Measurements from ENCODE around the gene TEX261.

TEX261 gene

GRCh38 chr2:70936165-70936978 lies 58.3 kb downstream of the TEX261 start:
- Histone ChIP-seq H3K36me3 (ENCODE audit: control insufficient read depth, insufficient read depth, low read length) (no peaks in the 10 kb centered on the region), H3K4me3 (ENCODE audit: low read length) (no peak overlapping the region), H3K9me3 (ENCODE audit: control insufficient read depth, insufficient read depth, low read length) (no peaks in the 10 kb centered on the region), H3K4me1 (ENCODE audit: control insufficient read depth, insufficient read depth, low read length) (peaks cover 9% of the 10 kb centered on the region; the same call in 1 of the 2 replicates), H3K27ac (ENCODE audit: low read length) (no peak overlapping the region), H3K27me3 (ENCODE audit: control insufficient read depth, insufficient read depth, low read length) (peaks cover 3% of the 10 kb centered on the region; the same call in 1 of the 2 replicates)
- no peak for DNase-seq (ENCODE audit: low read depth, low spot score)
- no CpG with 5 or more reads among the region's 10 CpGs for WGBS (ENCODE audit: insufficient coverage, insufficient read length)

Measured in iPS DF 6.9 (cell line).